ENCODE data around the gene SPATA32. TPM values are rescaled to one million over a fixed set of nuclear protein-coding genes. Genes with fewer than 3 reads are reported as not detected.

SPATA32 gene
- total RNA-seq, 1 experiment from 2014 or later = 0.15 TPM

DNA sequence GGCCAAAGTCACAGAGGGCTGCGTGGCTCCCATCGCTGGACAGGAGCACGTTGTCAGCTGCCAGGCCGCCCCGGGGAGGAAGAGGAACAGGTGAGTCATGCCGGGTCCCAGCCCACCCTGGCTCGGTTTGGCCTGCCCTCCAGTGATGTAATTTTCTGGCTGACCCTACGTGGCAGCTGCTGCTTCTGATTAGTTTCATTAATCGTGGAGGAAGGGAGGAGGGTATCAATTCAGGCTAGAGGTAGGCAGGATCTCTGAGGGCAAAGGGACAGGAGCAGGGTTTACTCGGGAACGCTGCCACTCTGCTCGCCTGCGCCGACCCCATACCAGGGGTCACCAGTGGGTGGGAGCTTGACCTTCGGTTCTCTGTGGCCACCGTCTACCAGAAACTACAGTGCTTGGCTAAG is 11.7 kb upstream of the SPATA32 start:
- BruUV-seq (replicated peaks) = no TSS peak
- Histone ChIP-seq H3K9me2 (ENCODE audit: insufficient read depth) (no peaks in the 10 kb centered on the region), H3K79me2 (ENCODE audit: insufficient read depth, low read length) (peaks cover 6% of the 10 kb centered on the region; the same call in 1 of the 2 replicates), H3K9ac (ENCODE audit: low read length) (no peak overlapping the region), H2AFZ (ENCODE audit: low read depth, low read length, poor library complexity, severe bottlenecking) (no peak overlapping the region), H3K36me3 (ENCODE audit: control insufficient read depth in 1 of 2, insufficient read depth in 2 of 2, low read length in 2 of 2) (peaks cover 41 to 45% of the 10 kb centered on the region in 2 experiments), H3K9me3 (ENCODE audit: control insufficient read depth in 1 of 2, insufficient read depth in 1 of 2, low read depth in 1 of 2, low read length in 2 of 2) (no peaks in the 10 kb centered on the region), H3K4me3 (replicated peaks in 1 of 2; ENCODE audit: low read depth in 1 of 2, low read length in 2 of 2) (no peak overlapping the region), H3K27me3 (ENCODE audit: insufficient read depth, low read length) (no peaks in the 10 kb centered on the region), H3K27ac (ENCODE audit: low read depth, low read length) (no peak overlapping the region), H3K4me1 (ENCODE audit: control insufficient read depth in 1 of 2, insufficient read depth in 2 of 2, low read length in 2 of 2) (peaks cover 10 to 15% of the 10 kb centered on the region in 2 experiments), H4K20me1 (ENCODE audit: insufficient read depth) (no peaks in the 10 kb centered on the region; the same call in 1 of the 2 replicates), H3K4me2 (ENCODE audit: low read length) (no peak overlapping the region)
- ChIA-PET CTCF (no interaction called here), POLR2A (no interaction called here), RAD21 (ENCODE audit: low non-redundant PET in 1 of 2, low total read pairs in 2 of 2, uncharacterized antibody in 2 of 2, unreplicated experiment in 2 of 2) (no interaction called here)
- no peak for DNase-seq (ENCODE audit: low read depth, low spot score)
- ATAC-seq = no peak
- TF ChIP-seq SRF (IDR thresholded peaks at IDR 0.05; ENCODE audit: low read depth) (no peak), EZH2 (IDR thresholded peaks at IDR 0.05) (no peak), CEBPB (IDR thresholded peaks at IDR 0.05; ENCODE audit: low read depth) (no peak), CBX3 (IDR thresholded peaks at IDR 0.05; ENCODE audit: low read depth) (no peak), ZNF274 (IDR thresholded peaks at IDR 0.05; ENCODE audit: low read depth, low read length) (no peak)
- intact Hi-C loops (cut with micrococcal nuclease) = no loop called here

DNA sequence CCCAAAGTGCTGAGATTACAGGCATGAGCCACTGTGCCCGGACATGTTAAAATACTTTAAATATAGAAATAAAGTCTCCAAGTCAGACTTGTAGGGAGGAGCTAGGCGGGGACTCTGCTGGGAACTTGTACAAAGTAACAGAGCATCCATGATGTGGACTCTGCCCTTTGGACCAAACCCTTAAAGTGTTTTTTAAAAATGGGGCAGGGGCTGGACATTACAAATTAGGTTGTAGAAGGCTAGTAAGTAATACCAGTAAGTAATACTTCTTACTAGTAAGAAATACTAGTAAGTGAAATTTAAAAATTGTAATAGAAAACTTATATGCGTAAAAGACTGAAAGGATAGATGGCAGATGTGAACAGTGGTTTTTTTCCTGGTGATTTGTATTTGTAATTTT is 9.7 kb upstream of the SPATA32 start:
- no peak overlapping the region for H3K27ac ChIP-seq (ENCODE audit: low read depth, low read length)
- CTCF ChIA-PET = interaction anchor here (1.4 to 1.8 kb wide), 2 partner anchors 12 to 52 kb away, joined by 3 to 11 read pairs; no protein-coding TSS in a partner anchor
- TF ChIP-seq SP1 (IDR thresholded peaks at IDR 0.05; ENCODE audit: low read depth) (no peak), RAD21 (IDR thresholded peaks at IDR 0.05; ENCODE audit: low read depth) (no peak), ELF1 (IDR thresholded peaks at IDR 0.05; ENCODE audit: borderline replicate concordance, low read depth) (no peak), EZH2 (IDR thresholded peaks at IDR 0.05) (no peak), ZFX (IDR thresholded peaks at IDR 0.05) (no peak), CBX3 (IDR thresholded peaks at IDR 0.05; ENCODE audit: low read depth) (no peak)
- TF ChIP-seq, protein P1, sequence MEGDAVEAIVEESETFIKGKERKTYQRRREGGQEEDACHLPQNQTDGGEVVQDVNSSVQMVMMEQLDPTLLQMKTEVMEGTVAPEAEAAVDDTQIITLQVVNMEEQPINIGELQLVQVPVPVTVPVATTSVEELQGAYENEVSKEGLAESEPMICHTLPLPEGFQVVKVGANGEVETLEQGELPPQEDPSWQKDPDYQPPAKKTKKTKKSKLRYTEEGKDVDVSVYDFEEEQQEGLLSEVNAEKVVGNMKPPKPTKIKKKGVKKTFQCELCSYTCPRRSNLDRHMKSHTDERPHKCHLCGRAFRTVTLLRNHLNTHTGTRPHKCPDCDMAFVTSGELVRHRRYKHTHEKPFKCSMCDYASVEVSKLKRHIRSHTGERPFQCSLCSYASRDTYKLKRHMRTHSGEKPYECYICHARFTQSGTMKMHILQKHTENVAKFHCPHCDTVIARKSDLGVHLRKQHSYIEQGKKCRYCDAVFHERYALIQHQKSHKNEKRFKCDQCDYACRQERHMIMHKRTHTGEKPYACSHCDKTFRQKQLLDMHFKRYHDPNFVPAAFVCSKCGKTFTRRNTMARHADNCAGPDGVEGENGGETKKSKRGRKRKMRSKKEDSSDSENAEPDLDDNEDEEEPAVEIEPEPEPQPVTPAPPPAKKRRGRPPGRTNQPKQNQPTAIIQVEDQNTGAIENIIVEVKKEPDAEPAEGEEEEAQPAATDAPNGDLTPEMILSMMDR (IDR thresholded peaks at IDR 0.05 in 2 of 3, conservative IDR thresholded peaks at IDR 0.05 in 1 of 3; ENCODE audit: borderline replicate concordance in 1 of 3, insufficient read depth in 1 of 3, low read depth in 2 of 3, low read length in 2 of 3) = no peak
- H3K4me3 ChIP-seq (replicated peaks in 1 of 2; ENCODE audit: low read depth in 1 of 2, low read length in 2 of 2) = no peak overlapping the region
- H2AFZ ChIP-seq (ENCODE audit: low read depth, low read length, poor library complexity, severe bottlenecking) = no peak overlapping the region
- H3K36me3 ChIP-seq (ENCODE audit: control insufficient read depth in 1 of 2, insufficient read depth in 2 of 2, low read length in 2 of 2) = peaks cover 51 to 55% of the 10 kb centered on the region in 2 experiments
- ATAC-seq = no peak
- 0 out of 4 replicates have a peak, but pooled peaks cover 0 to 2% of the 10 kb centered on the region in 2 experiments for H3K4me1 ChIP-seq (ENCODE audit: control insufficient read depth in 1 of 2, insufficient read depth in 2 of 2, low read length in 2 of 2)
- H3K4me2 ChIP-seq (ENCODE audit: low read length) = no peak overlapping the region
- BruUV-seq (replicated peaks) = no TSS peak
- H4K20me1 ChIP-seq (ENCODE audit: insufficient read depth) = no peaks in the 10 kb centered on the region
- intact Hi-C loops (cut with micrococcal nuclease) = loop anchor here (1.0 kb wide), 1 partner anchor 52 kb away; no protein-coding TSS in a partner anchor
- H3K9me3 ChIP-seq (ENCODE audit: control insufficient read depth in 1 of 2, insufficient read depth in 1 of 2, low read depth in 1 of 2, low read length in 2 of 2) = no peaks in the 10 kb centered on the region
- H3K27me3 ChIP-seq (ENCODE audit: insufficient read depth, low read length) = no peaks in the 10 kb centered on the region
- no peaks in the 10 kb centered on the region for H3K9me2 ChIP-seq (ENCODE audit: insufficient read depth)
- POLR2A ChIA-PET = no interaction called here
- peaks cover 6% of the 10 kb centered on the region; the same call in 1 of the 2 replicates for H3K79me2 ChIP-seq (ENCODE audit: insufficient read depth, low read length)
- RAD21 ChIA-PET (ENCODE audit: low non-redundant PET in 1 of 2, low total read pairs in 2 of 2, uncharacterized antibody in 2 of 2, unreplicated experiment in 2 of 2) = interaction anchor here in 1 of 2 experiments (0.5 kb wide), 1 partner anchor 54 kb away, joined by 3 read pairs; no protein-coding TSS in a partner anchor
- DNase-seq (ENCODE audit: low read depth, low spot score) = no peak
- no peak overlapping the region for H3K9ac ChIP-seq (ENCODE audit: low read length)

All from HCT116 (cell line).